ENCODE data around the gene RAPGEF5.

The RAPGEF5 gene

GRCh38 chr7:22403344-22403743, 46.4 kb upstream of the RAPGEF5 start:
- H3K4me3 ChIP-seq (replicated peaks; ENCODE audit: insufficient read depth, low read length) = no peak overlapping the region
- H3K27ac ChIP-seq (replicated peaks) = no peak overlapping the region
- DNase-seq (ENCODE audit: low read depth in 1 of 2, low spot score in 1 of 2) = no peak
- H3K27me3 ChIP-seq (ENCODE audit: insufficient read depth, poor library complexity, severe bottlenecking) = no peaks in the 10 kb centered on the region
- TF ChIP-seq POLR2AphosphoS5 (IDR thresholded peaks at IDR 0.05; ENCODE audit: low read depth) (no peak), GABPA (IDR thresholded peaks at IDR 0.05; ENCODE audit: low read depth) (no peak)
- TF ChIP-seq, protein P1, sequence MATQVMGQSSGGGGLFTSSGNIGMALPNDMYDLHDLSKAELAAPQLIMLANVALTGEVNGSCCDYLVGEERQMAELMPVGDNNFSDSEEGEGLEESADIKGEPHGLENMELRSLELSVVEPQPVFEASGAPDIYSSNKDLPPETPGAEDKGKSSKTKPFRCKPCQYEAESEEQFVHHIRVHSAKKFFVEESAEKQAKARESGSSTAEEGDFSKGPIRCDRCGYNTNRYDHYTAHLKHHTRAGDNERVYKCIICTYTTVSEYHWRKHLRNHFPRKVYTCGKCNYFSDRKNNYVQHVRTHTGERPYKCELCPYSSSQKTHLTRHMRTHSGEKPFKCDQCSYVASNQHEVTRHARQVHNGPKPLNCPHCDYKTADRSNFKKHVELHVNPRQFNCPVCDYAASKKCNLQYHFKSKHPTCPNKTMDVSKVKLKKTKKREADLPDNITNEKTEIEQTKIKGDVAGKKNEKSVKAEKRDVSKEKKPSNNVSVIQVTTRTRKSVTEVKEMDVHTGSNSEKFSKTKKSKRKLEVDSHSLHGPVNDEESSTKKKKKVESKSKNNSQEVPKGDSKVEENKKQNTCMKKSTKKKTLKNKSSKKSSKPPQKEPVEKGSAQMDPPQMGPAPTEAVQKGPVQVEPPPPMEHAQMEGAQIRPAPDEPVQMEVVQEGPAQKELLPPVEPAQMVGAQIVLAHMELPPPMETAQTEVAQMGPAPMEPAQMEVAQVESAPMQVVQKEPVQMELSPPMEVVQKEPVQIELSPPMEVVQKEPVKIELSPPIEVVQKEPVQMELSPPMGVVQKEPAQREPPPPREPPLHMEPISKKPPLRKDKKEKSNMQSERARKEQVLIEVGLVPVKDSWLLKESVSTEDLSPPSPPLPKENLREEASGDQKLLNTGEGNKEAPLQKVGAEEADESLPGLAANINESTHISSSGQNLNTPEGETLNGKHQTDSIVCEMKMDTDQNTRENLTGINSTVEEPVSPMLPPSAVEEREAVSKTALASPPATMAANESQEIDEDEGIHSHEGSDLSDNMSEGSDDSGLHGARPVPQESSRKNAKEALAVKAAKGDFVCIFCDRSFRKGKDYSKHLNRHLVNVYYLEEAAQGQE (IDR thresholded peaks at IDR 0.05; ENCODE audit: insufficient replicate concordance, low read depth) = no peak

DNA sequence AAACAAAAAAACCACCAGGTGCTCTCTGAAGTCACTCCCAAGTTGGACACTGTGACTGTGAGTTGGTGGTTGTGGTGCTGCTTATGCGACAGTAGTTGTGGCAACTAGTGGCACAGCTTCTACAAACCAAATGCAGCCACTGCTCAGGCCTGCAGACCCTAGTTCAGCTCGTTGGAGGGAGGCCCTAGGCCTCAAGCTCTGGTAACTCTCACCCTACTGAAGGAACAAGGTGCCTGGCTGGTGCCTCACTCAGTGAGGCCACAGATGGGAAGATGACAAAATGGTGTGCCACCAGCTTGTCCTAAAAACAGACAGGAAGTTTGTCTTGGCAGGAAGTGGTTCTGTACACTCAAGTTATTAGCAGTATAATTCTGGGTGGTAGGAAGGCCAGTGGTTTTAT, 45.3 kb upstream of the RAPGEF5 start:
- no peak for TF ChIP-seq GABPA (IDR thresholded peaks at IDR 0.05; ENCODE audit: low read depth)
- TF ChIP-seq, protein P1 (IDR thresholded peaks at IDR 0.05; ENCODE audit: insufficient replicate concordance, low read depth) = no peak
- TF ChIP-seq SPI1 (IDR thresholded peaks at IDR 0.05; ENCODE audit: borderline replicate concordance, low read depth) = no peak

DNA sequence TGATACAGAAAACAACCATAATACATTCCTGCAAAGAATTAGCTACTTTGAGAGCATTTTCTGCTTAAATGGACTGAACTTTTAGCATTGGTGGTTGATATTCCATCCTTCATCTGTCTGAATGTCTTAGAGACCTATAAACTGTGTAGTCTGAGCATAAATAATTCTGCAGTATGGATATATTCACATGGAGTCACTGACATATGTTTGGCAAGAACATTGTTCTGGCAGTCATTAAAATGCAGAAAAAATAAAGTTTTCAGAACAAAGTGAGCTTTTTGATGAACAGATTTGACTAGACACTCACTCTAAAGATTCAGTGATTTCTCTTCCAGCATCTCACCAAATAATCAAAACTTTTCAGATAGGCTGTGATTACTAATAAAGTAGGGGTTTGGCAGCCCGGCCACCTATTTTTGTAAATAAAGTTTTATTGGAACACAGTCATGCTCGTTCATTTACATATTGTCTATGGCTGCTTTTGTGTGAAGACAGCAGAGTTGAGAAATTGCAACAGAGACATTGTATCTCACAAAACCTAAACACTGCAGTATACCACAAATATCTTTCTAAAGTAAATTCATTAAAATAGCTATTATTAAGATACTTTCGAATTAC, 44.1 kb upstream of the RAPGEF5 start:
- no peak overlapping the region for H3K27ac ChIP-seq (replicated peaks)
- no peak overlapping the region for H3K4me3 ChIP-seq (replicated peaks; ENCODE audit: insufficient read depth, low read length)
- TF ChIP-seq POLR2AphosphoS5 (IDR thresholded peaks at IDR 0.05; ENCODE audit: low read depth) (no peak), CTCF (IDR thresholded peaks at IDR 0.05; ENCODE audit: insufficient read depth, low read length) (no peak), SPI1 (IDR thresholded peaks at IDR 0.05; ENCODE audit: borderline replicate concordance, low read depth) (no peak), GABPA (IDR thresholded peaks at IDR 0.05; ENCODE audit: low read depth) (no peak)
- TF ChIP-seq, protein P1 (IDR thresholded peaks at IDR 0.05; ENCODE audit: insufficient replicate concordance, low read depth) = no peak
- H3K27me3 ChIP-seq (ENCODE audit: insufficient read depth, poor library complexity, severe bottlenecking) = no peaks in the 10 kb centered on the region
- no peak for DNase-seq (ENCODE audit: low read depth in 1 of 2, low spot score in 1 of 2)

More for the DNA sequence above, 45.3 kb upstream of the RAPGEF5 start:
- H3K4me3 ChIP-seq (replicated peaks; ENCODE audit: insufficient read depth, low read length) = no peak overlapping the region
- no peaks in the 10 kb centered on the region for H3K27me3 ChIP-seq (ENCODE audit: insufficient read depth, poor library complexity, severe bottlenecking)
- DNase-seq (ENCODE audit: low read depth in 1 of 2, low spot score in 1 of 2) = no peak
- no peak overlapping the region for H3K27ac ChIP-seq (replicated peaks)

DNA sequence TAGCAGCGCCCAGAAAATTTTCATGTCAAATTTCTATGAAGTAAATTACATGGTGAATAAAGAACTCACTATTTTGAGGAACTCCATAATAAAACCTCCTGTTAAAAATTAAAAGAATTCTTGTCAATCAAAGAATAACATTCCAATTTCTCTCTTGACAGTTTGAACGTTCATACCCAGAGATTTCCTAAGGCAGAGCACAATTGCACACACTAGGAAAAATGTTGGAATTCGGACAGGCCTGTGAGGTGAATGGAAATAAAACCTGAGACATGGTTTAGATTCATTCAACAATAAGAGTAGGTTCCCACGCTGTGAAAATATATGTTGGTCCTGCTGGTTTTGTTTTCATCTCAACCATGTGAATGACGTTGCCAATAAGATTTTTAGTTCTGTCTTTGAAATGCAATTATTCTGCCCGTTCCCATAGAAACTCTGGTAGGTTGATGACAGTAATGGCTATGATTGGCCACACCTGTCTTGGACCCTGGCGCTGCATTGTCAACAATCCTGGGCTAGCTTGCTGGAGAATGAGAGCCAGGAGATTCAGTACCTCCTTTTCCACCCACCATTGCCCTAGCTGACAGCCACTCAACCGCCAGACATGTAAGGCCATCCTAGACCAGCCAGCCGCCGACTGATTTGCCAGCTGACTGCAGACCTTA, 43.3 kb upstream of the RAPGEF5 start:
- no peak overlapping the region for H3K27ac ChIP-seq (replicated peaks)
- DNase-seq (ENCODE audit: low read depth in 1 of 2, low spot score in 1 of 2) = no peak
- no peaks in the 10 kb centered on the region for H3K27me3 ChIP-seq (ENCODE audit: insufficient read depth, poor library complexity, severe bottlenecking)
- no peak overlapping the region for H3K4me3 ChIP-seq (replicated peaks; ENCODE audit: insufficient read depth, low read length)
- TF ChIP-seq, protein P1 (IDR thresholded peaks at IDR 0.05; ENCODE audit: insufficient replicate concordance, low read depth) = no peak
- TF ChIP-seq SPI1 (IDR thresholded peaks at IDR 0.05; ENCODE audit: borderline replicate concordance, low read depth) (no peak), GABPA (IDR thresholded peaks at IDR 0.05; ENCODE audit: low read depth) (no peak), CTCF (IDR thresholded peaks at IDR 0.05; ENCODE audit: insufficient read depth, low read length) (no peak), POLR2AphosphoS5 (IDR thresholded peaks at IDR 0.05; ENCODE audit: low read depth) (no peak)

All from HL-60 (cell line).